A549 (cell line): ENCODE results near the gene UBR2.

ENCODE experiments used
- CHD2 ChIP-seq: fragments of 150-350 bp; IDR thresholded peaks from 2 replicates; pipeline ENCODE4 v1.6.1; 2014; ENCODE audit warnings: low read length; ENCODE audit not compliant: partially characterized antibody
- CTCF ChIP-seq: fragments of >200 bp; sonication (Bioruptor Twin); formaldehyde crosslinking; IDR thresholded peaks from 3 replicates; pipeline ENCODE4 v1.5.1; 2016
- EP300 ChIP-seq, 2 experiments: fragments of >200 bp; sonication (Bioruptor Twin); formaldehyde crosslinking; IDR thresholded peaks; 2 replicates in 1 of 2; 3 replicates in 1 of 2; pipeline ENCODE4 v1.6.1; 2016 to 2017
- GATA3 ChIP-seq: IDR thresholded peaks from 2 replicates; pipeline ENCODE4 v1.6.1; 2012; ENCODE audit warnings: borderline replicate concordance
- MAFK ChIP-seq: fragments of 450-650 bp; IDR thresholded peaks from 2 replicates; pipeline ENCODE4 v1.6.1; 2014; ENCODE audit not compliant: partially characterized antibody
- PHF8 ChIP-seq: fragments of 200-600 bp; sonication (generic); IDR thresholded peaks from 2 replicates; pipeline ENCODE4 v1.6.1; 2016; ENCODE audit warnings: low read depth, mild to moderate bottlenecking, antibody characterized with exemption, moderate library complexity, borderline replicate concordance
- POLR2A ChIP-seq: IDR thresholded peaks from 2 replicates; pipeline ENCODE4 v1.6.1; 2012; ENCODE audit warnings: mild to moderate bottlenecking, low read length
- RAD21 ChIP-seq, 2 experiments: fragments of >200 bp in 1 of 2; sonication (Bioruptor Twin) in 1 of 2; formaldehyde crosslinking in 1 of 2; IDR thresholded peaks in 1 of 2; conservative IDR thresholded peaks in 1 of 2; 2 replicates in 1 of 2; 3 replicates in 1 of 2; pipeline ENCODE4 v1.6.1; 2012 to 2018; ENCODE audit warnings: inconsistent platforms in 1 of 2
- RCOR1 ChIP-seq: fragments of 150-350 bp; IDR thresholded peaks from 2 replicates; pipeline ENCODE4 v1.6.1; 2014; ENCODE audit warnings: antibody characterized with exemption, low read length, low read depth
- TP53 ChIP-seq: fragments of 250-450 bp; sonication (Bioruptor Pico); IDR thresholded peaks from 2 replicates; pipeline ENCODE4 v1.5.0; 2021; ENCODE audit warnings: mild to moderate bottlenecking, moderate library complexity
- ZSCAN20 ChIP-seq: fragments of 250-450 bp; sonication (Bioruptor Pico); IDR thresholded peaks from 2 replicates; pipeline ENCODE4 v1.8.0; 2022; ENCODE audit warnings: mild to moderate bottlenecking, moderate library complexity

DNA sequence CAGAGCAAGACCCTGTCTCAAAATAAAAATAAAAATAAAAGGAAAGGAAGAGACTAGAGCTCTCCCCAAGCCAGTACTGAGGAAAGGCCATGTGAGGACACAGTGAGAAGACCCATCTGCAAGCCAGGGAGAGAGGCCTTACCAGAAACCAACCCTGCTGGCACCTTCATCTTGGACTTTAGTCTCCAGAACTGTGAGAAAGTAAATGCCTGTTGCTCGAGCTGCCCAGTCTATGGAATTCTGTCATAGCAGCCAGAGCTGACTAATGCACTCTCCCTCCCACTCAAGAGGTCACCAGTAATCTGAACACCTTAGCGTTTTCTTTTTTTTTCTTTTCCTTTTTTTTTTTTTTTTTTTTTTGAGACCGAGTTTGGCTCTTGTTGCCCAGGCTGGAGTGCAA lies 165.9 kb downstream of the UBR2 start:
- no peak for TF ChIP-seq ZSCAN20
- TF ChIP-seq CTCF: no peak
- no peak for TF ChIP-seq RCOR1
- no peak for TF ChIP-seq RAD21 (conservative IDR thresholded peaks at IDR 0.05 in 1 of 2, IDR thresholded peaks at IDR 0.05 in 1 of 2)
- no peak for TF ChIP-seq GATA3
- TF ChIP-seq POLR2A: no peak
- no peak for TF ChIP-seq TP53 (CRISPR knock-in tag)
- TF ChIP-seq PHF8: no peak
- TF ChIP-seq EP300 (IDR thresholded peaks at IDR 0.05): no peak
- no peak for TF ChIP-seq CHD2
- no peak for TF ChIP-seq MAFK
